NCI-H446 treated with DMSO at 0.1 percent for 48 hours (cell line): ENCODE results near the gene MYL7.
"Not testable (repeated sequence)": the region's sequence is repeated elsewhere in the genome, so short reads cannot be mapped to it uniquely, and the experiment has no call there.

Source experiments
- DNase-seq: peaks from one replicate; lab custom pipeline; 2025; lab: John Stamatoyannopoulos, UW

Gene MYL7

GRCh38 chr7:44131173-44132029, 9.7 kb downstream of the MYL7 start:
- DNase-seq = no peak

DNA sequence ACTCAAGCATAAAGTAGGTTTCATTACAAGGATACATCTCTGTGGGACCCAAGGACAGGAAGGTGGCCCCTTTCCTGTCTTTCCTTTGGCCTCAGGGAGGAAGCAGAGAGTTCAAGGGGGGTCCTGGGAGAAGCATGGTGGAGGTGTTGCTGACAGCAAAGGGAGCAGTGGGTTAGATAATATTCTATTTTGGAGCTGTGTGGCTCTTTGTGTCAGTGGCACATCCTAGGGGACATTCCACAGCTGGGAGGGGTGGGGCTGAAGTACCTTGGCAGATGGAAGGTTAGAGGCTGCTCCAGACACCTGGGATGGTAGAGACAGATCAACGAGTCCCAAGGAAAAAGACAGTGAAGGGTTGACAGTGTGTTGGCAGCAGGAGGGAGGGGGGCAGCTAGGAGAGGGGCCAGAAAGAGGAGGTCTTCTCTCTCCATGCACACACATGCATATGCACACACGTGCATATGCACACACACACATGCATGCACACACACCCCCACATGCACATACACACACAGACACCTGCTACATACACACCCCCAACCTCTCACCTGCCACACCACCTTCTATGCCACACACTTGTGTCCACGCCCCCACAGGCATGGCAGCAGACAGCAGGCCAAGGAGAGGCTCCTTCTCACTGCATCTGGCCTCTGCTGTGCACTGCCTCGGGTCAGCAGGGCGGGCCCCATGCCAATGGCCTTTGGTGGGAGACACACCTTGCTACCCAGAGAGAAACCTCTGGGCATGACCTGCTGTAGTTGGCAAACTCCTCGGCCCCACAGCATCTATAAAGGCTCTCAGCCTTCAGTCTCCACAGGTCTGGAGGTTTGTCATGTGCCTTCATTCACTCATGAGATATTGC, 12.2 kb downstream of the MYL7 start:
- DNase-seq = no peak

GRCh38 chr7:44127161-44127560, 14.0 kb downstream of the MYL7 start:
- no peak for DNase-seq

- not testable (repeated sequence) for DNase-seq
Observed at GRCh38 chr7:44126574-44126973, 14.6 kb downstream of the MYL7 start.

- DNase-seq = no peak
Observed at GRCh38 chr7:44124822-44125202, 16.3 kb downstream of the MYL7 start.

GRCh38 chr7:44123190-44124003, 17.7 kb downstream of the MYL7 start, which contains the start of gene POLD2:
TSS of gene POLD2 (minus strand) at chr7:44123548. CDS start at chr7:44122053, 1,495 bp downstream.
- DNase-seq = peak; percentile 93

- no peak for DNase-seq
Observed at GRCh38 chr7:44122529-44122928, 18.6 kb downstream of the MYL7 start.

GRCh38 chr7:44121761-44122420, 19.2 kb downstream of the MYL7 start:
- DNase-seq = no peak

- no peak for DNase-seq
Observed at GRCh38 chr7:44120395-44120794, 20.7 kb downstream of the MYL7 start.

DNA sequence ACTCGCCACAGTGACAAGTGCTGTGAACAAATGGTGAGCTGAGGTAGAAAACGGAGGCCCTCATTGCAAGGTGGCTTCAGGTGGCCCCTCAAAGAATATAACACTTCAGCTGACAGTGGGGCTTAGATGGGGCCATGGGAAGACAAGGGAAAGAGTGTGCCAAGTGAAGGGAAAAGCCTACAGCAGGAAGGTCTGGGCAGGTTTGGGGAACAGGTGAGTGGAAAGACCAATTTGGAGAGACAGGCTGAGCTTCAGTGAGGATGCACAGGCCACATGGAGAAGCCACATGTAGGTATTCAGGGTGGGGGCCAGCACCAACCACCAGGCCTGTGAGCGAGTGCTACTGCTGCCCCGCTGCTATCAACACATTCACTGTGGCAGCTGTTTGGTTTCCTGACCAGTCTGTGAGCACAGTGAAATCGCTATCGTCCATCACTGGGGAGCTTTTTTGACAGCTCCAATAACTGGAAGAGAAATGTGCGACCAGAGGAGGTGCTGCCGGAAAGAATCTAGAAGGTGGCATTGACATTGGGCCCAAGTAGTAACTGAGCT, 21.2 kb downstream of the MYL7 start:
- DNase-seq = no peak

GRCh38 chr7:44117801-44118429, 23.2 kb downstream of the MYL7 start:
- DNase-seq = no peak

DNA sequence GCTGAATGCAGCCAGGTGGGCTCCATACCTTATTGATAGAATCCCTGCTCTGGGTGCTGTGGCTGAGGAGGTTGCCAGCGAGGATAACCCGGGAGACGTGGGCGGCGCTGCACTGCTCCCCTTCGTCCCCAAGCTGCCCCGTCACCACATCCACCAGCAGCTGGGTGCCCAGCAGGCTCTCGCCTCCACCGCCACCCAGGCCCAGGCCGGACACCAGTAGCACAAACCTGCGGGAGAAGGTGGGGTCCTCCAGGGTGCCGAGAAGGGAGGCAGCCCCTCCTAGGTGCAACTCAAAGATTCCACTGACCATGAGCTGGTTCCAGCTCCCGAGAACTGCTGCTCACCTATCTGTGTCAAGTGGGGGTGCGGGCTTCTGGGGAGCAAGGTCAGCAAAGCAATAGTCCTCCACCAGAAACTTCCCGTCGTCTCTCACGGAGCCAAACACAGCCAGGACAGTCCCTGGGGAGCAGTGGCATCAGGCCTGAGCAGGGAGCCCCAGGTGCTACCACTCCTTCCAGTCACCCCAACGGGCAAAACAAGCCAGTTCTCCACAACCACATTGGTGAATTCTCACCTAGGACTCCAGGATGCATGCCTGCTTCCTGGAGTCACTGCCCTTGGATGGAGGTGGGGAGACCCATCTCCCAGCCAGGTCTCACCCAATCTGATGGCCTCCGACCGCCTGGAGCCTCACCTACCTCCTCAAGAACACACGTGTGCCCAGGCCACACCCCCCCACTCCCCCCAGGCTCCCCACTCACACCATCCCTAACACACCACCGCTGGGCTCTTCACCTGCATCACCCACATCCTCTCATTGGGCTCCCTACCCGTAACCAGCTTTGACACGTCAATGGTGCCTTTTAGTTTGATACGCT, 24.1 kb downstream of the MYL7 start:
- no peak for DNase-seq

GRCh38 chr7:44116087-44116788, 24.9 kb downstream of the MYL7 start:
- DNase-seq = no peak

DNA sequence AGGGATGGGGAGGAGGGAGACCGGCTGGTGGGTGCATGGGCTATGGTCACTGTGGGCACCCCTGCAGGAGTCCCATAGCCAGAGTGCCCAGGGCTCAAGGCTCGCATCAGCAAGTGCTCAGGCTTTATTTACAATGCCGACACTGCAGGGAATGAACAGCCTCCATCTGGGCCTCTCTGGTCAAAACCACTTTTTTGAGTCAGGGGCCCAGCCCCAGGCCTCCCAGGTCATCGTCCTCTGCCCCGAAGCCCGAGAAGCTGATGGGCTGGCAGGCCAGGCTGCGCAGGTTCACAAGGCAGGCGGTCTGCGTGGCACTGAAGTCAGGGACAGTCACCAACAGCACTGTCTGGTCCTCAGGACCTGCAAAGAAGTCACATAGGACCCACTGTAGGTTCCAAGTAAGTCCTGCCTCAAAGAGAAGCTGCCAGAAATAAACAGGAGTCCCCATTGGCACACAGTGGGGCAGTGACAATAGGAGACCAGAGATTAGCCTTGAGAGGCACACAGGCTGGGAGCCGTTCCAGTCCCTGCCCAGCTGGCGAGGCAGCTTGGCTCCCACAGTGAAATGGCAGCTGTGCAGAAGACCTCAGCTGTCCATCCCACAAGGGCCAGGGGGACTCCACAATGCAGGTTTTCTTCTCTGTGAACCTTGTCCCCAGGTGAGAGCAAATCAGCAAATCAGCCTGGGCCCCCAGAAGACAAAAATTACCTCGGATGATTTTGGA, 26.4 kb downstream of the MYL7 start:
- DNase-seq = no peak

GRCh38 chr7:44113764-44114354, 27.3 kb downstream of the MYL7 start:
- no peak for DNase-seq

DNA sequence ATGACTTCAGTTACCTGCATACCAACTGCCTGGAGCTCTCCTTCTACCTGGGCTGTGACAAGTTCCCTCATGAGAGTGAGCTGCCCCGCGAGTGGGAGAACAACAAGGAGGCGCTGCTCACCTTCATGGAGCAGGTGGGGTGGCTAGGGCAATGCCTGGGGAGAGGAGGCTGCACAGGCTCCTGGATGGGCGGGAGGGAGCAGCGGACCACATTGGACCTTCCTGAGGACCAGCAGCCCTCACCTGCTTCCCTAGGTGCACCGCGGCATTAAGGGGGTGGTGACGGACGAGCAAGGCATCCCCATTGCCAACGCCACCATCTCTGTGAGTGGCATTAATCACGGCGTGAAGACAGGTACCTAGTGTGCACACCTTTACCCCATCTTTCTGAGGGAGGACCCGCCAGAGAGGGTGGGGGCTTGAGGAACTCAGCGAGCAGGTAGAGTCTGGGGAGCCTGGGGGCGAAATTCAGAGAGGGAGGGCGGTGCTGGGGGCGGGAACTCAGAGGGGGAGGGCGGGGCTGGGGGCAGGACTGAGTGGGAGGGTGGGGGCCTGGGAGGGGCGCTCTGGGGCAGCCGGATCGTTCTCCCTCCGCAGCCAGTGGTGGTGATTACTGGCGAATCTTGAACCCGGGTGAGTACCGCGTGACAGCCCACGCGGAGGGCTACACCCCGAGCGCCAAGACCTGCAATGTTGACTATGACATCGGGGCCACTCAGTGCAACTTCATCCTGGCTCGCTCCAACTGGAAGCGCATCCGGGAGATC, 28.0 kb downstream of the MYL7 start:
- no peak for DNase-seq
